Measurements from ENCODE around the gene FYCO1. TPM values are rescaled to one million over a fixed set of nuclear protein-coding genes. Genes with fewer than 3 reads are reported as not detected.

The FYCO1 gene
- total and polyA plus RNA-seq, 2 of the 13 experiments (the other 11 are each of a cell fraction or from before 2014, with no cell fraction given): 2.7 to 4.2 TPM

- no peaks in the 10 kb centered on the region for H3K27me3 ChIP-seq (ENCODE audit: control insufficient read depth in 1 of 2, insufficient read depth in 2 of 2, low read length in 2 of 2)
- no peaks in the 10 kb centered on the region for H3K79me2 ChIP-seq (ENCODE audit: insufficient read depth, low read length)
- H3K4me1 ChIP-seq (ENCODE audit: insufficient read depth, low read length): peaks cover 8% of the 10 kb centered on the region; the same call in 1 of the 2 replicates
- no peak overlapping the region for H2AFZ ChIP-seq (ENCODE audit: low read length)
- no peaks in the 10 kb centered on the region for H3K36me3 ChIP-seq (replicated peaks in 1 of 2; ENCODE audit: control insufficient read depth in 1 of 2, insufficient read depth in 2 of 2, low read length in 2 of 2)
- no peak overlapping the region for H3K4me2 ChIP-seq (ENCODE audit: low read depth, low read length)
- BruUV-seq (replicated peaks): no TSS peak
- no peak for ATAC-seq
- no peak overlapping the region for H3K9ac ChIP-seq (ENCODE audit: insufficient read depth, low read depth, low read length)
- intact Hi-C loops (cut with micrococcal nuclease; ENCODE audit: unreplicated experiment): no loop called here
- H4K20me1 ChIP-seq (ENCODE audit: insufficient read depth, low read length): no peaks in the 10 kb centered on the region
- H3K9me3 ChIP-seq (ENCODE audit: low read length): no peaks in the 10 kb centered on the region
- ChIA-PET CTCF (ENCODE audit: low intra/inter-chr PET ratio, low total read pairs) (no interaction called here), POLR2A (no interaction called here)
- FAIRE-seq: no peak
- DNase-seq (ENCODE audit: low spot score): no peak
- WGBS (ENCODE audit: low lambda C conversion rate): 81% methylated on average over 11 of the region's 11 CpGs
- no peak overlapping the region for H3K27ac ChIP-seq (ENCODE audit: extremely low read length, insufficient read depth, low read length)
- no peak overlapping the region for H3K4me3 ChIP-seq (replicated peaks in 1 of 3; ENCODE audit: insufficient read depth in 1 of 3, low read depth in 2 of 3, low read length in 3 of 3)
- in situ Hi-C loops (cut with HindIII; ENCODE audit: extremely low pct_ligation_motif_present, low pct_unique_long_range_greater_than_20kb): loop anchor here (25.0 kb wide), 1 partner anchor 674 kb away; the partner anchor contains the start of gene TMEM158
- TF ChIP-seq JUN (CRISPR knock-in tag; IDR thresholded peaks at IDR 0.05) (no peak), TAF15 (IDR thresholded peaks at IDR 0.05; ENCODE audit: low read depth, low read length, poor library complexity, severe bottlenecking) (no peak), ZNF547 (CRISPR knock-in tag; IDR thresholded peaks at IDR 0.05) (no peak), FUBP1 (CRISPR knock-in tag; IDR thresholded peaks at IDR 0.05; ENCODE audit: borderline replicate concordance) (no peak), TARDBP (CRISPR knock-in tag; IDR thresholded peaks at IDR 0.05) (no peak), FOXO4 (CRISPR knock-in tag; conservative IDR thresholded peaks at IDR 0.05) (no peak), CREM (IDR thresholded peaks at IDR 0.05) (no peak), CREM (CRISPR knock-in tag; IDR thresholded peaks at IDR 0.05) (no peak), DBP (CRISPR knock-in tag; IDR thresholded peaks at IDR 0.05; ENCODE audit: not compliant biosample characterization) (no peak), RXRA (CRISPR knock-in tag; IDR thresholded peaks at IDR 0.05) (no peak), ZNF317 (CRISPR knock-in tag; IDR thresholded peaks at IDR 0.05) (no peak), IRF9 (CRISPR knock-in tag; IDR thresholded peaks at IDR 0.05; ENCODE audit: borderline replicate concordance) (no peak), ZNF276 (CRISPR knock-in tag; IDR thresholded peaks at IDR 0.05; ENCODE audit: low read depth) (no peak), HOMEZ (CRISPR knock-in tag; IDR thresholded peaks at IDR 0.05; ENCODE audit: low read depth) (no peak)
Observed at GRCh38 chr3:45911511-45912226, 84.0 kb downstream of the FYCO1 start.

All from HepG2 (cell line).